GM19193 (cell line): ENCODE data around the gene F8A3.
"Not testable (repeated sequence)": the region's sequence is repeated elsewhere in the genome, so short reads cannot be mapped to it uniquely, and the experiment has no call there.

ENCODE experiments used
- POLR2A ChIP-seq: IDR thresholded peaks from 4 replicates; pipeline ENCODE4 v1.6.1; 2011; ENCODE audit not compliant: insufficient read depth, insufficient read length; ENCODE audit errors: extremely low read depth

Gene F8A3

DNA sequence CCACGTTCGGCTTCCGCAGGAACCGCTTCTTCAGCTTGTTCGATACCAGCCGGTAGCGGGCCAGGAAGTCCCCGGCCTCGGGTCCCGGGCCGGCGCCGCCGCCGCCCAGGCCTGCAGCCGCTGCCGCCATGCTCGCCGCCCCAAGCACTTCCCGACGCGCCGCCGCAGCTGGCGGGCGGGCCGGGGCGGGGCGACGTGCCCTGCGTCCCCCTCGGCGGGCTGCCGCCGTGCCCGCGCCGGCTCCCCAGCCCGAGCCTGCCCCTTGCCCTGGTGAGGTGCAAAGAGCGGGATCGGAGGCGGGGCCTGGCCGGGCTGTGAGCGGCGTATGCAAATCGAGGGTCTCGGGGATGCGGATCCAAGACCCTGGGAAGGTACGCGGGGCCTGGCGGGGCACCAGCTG lies at the start of gene F8A3:
TSS of gene F8A3 (minus strand) at position 150 of the 400 bp plus-strand sequence. CDS start at position 130, 20 bp downstream.
- not testable (repeated sequence) for TF ChIP-seq POLR2A

DNA sequence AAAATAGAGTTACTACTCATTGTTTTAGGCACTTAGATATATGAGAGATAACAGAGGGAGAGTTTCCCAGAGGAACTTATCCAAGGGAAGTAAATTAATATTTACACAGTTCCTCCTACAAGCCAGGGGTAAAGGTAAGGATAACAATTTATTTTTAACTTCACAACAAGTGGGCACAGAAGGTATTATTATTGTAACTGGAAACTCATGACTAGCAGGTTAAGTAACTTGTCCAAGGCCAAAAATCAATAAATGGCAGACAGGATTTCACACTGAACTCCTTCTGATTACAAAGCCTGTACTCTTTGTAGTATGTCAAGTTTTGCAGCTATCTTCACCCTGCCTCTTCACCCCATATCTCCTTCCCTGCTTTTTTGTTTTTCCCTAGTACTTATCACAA lies 46.9 kb upstream of the F8A3 start:
- no peak for TF ChIP-seq POLR2A

DNA sequence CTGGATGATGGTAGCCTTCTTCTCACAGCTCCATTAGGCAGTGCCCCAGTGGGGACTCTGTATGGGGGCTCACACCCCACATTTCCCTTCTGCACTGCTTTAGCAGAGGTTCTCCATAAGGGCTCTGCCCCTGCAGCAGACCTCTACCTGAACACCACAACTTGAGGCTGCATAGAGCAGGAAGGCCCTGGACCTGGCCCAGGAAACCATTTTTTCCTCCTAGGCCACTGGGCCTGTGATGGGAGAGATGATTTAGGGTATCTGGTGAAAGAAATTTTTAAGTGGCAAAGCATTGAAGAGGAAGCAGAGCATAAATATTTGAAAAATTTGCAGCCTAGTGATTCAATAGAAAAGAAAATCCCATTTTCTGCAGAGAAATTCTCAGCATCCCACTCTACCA lies 17.3 kb downstream of the F8A3 start:
- no peak for TF ChIP-seq POLR2A

DNA sequence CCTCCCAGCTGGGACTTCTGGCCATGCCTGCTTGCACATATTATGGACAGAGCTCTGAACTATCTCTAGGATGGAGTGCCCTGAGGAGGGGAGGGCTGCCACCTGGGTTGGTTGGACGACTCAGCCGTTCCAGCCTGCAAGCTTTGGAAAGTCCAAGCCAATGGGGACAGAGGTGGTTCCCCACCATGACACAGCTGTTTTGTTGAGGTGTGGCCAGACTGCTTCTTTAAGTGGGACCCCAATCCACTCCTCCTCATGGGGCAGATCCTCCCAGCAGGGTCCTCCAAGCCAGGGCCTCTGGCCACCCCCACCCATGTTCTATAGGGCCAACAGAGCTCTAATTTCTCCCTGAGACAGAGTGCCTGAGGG lies 22.7 kb downstream of the F8A3 start:
- TF ChIP-seq POLR2A = no peak

DNA sequence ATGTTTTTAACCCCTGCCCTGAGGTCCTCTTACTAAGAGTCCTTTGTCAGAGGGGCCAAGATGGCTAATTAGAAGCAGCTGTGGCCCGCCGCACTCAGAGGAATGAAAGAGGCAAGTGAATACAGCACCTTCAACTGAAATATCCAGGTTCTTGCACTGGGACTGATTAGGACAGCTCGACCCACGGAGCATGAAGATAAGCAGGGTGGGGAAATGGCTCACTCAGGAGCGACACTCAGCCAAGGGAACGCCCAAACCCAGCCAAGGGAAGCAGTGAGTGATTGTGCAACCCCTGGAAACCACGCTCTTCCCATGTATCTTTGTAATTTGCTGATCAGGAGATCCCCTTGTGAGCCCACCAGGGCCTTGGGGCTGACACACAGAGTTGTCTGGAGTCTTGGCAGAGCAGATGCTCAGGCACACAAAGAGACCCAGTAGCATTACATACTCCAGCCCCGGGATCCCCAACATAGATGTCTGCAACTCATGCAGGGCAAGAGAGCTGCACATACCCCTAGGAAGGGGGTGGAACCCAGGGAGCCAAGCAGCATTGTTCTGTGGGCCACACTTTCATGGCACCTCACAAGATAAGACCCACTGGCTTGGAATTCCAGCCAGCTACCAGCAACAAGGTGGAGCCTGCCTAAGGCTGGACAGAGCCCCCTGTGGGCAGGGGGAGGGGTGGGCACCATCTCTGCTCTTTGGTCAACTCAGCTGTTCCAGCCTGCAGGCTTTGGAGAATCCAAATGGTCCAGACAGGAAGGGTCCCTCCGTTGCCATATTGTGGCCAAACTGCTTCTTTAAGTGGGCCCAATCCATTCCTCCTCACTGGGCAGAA lies 23.3 kb downstream of the F8A3 start:
- no peak for TF ChIP-seq POLR2A

DNA sequence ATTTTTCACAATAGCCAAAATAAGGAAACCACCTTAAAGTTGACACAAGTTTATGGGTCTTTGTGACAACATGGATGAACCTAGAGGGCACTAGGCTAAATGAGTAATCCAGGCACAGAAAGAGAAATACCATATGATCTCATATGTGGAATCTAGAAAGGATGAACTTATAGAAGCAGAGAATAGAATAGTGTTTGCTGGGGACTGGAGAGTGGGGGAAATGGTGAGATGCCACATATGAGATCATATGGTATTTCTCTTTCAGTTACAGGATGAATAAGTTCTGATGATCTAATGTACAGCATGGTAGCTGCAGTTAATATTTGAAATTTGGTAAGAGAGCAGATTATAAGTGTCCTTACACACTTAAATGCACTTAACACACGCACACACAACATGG lies 40.7 kb downstream of the F8A3 start:
- no peak for TF ChIP-seq POLR2A
